ENCODE results near the gene ADAM10.
A peak's percentile ranks its signal among the peaks of the same experiment; 100 is the strongest.

The ADAM10 gene

DNA sequence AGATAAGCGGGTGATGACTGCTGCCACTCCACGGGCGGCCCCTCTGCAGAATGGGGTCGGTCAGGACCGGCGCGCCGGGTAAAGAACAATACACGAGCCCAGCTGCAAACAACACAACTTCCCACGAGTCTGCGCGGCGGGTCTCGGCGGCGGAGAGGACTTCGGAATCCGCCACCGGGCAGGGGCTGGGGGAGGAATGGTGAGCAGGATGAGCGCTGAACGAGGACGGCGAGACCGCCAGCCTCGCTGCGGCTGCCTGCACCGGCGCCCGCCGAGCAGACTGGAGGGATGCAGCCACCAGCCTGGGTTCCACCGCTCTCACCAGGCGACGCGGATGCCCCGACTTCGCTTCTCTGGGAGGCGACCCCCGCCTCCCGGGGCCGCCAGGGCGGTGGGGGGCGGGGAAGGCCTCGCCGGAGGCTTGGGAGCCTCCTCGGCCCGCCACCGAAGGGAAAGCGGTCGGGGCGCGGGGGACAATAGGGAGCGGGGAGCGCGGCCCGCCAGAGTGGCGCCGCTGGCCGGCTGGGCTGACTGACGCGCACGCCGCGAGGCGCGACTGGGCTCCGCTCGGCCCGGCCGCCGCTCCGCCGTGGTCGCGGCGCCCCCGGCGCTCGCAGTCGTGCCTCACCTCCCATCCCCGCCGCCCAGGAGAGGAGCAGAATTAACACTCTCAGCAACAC, 515 bp downstream of the ADAM10 start (continued):
- TF ChIP-seq, protein P1, sequence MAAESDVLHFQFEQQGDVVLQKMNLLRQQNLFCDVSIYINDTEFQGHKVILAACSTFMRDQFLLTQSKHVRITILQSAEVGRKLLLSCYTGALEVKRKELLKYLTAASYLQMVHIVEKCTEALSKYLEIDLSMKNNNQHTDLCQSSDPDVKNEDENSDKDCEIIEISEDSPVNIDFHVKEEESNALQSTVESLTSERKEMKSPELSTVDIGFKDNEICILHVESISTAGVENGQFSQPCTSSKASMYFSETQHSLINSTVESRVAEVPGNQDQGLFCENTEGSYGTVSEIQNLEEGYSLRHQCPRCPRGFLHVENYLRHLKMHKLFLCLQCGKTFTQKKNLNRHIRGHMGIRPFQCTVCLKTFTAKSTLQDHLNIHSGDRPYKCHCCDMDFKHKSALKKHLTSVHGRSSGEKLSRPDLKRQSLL (tag by site-specific recombination; IDR thresholded peaks at IDR 0.05): no peak
- no peak for TF ChIP-seq BCL11B (tag by site-specific recombination; IDR thresholded peaks at IDR 0.05; ENCODE audit: low read depth)
- peak; percentile 24; the same call in 1 of the 2 replicates for TF ChIP-seq ZNF391 (tag by site-specific recombination; IDR thresholded peaks at IDR 0.05; ENCODE audit: borderline replicate concordance, low read depth)
- TF ChIP-seq ZNF629 (tag by site-specific recombination; IDR thresholded peaks at IDR 0.05): no peak
- no peak for TF ChIP-seq WT1 (tag by site-specific recombination; IDR thresholded peaks at IDR 0.05)
- TF ChIP-seq EGR2 (tag by site-specific recombination; IDR thresholded peaks at IDR 0.05; ENCODE audit: low read depth): no peak
- TF ChIP-seq, protein P2, sequence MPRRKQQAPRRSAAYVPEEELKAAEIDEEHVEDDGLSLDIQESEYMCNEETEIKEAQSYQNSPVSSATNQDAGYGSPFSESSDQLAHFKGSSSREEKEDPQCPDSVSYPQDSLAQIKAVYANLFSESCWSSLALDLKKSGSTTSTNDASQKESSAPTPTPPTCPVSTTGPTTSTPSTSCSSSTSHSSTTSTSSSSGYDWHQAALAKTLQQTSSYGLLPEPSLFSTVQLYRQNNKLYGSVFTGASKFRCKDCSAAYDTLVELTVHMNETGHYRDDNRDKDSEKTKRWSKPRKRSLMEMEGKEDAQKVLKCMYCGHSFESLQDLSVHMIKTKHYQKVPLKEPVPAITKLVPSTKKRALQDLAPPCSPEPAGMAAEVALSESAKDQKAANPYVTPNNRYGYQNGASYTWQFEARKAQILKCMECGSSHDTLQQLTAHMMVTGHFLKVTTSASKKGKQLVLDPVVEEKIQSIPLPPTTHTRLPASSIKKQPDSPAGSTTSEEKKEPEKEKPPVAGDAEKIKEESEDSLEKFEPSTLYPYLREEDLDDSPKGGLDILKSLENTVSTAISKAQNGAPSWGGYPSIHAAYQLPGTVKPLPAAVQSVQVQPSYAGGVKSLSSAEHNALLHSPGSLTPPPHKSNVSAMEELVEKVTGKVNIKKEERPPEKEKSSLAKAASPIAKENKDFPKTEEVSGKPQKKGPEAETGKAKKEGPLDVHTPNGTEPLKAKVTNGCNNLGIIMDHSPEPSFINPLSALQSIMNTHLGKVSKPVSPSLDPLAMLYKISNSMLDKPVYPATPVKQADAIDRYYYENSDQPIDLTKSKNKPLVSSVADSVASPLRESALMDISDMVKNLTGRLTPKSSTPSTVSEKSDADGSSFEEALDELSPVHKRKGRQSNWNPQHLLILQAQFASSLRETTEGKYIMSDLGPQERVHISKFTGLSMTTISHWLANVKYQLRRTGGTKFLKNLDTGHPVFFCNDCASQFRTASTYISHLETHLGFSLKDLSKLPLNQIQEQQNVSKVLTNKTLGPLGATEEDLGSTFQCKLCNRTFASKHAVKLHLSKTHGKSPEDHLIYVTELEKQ (tag by site-specific recombination; IDR thresholded peaks at IDR 0.05; ENCODE audit: borderline replicate concordance): no peak
- peak; percentile 81 for TF ChIP-seq ZNF600 (tag by site-specific recombination; IDR thresholded peaks at IDR 0.05)
- TF ChIP-seq ZNF335 (tag by site-specific recombination; conservative IDR thresholded peaks at IDR 0.05): no peak; the same call in 1 of the 2 replicates
- TF ChIP-seq ZNF658 (tag by site-specific recombination; IDR thresholded peaks at IDR 0.05): no peak
- peak; percentile 71 for TF ChIP-seq ZBTB17 (tag by site-specific recombination; IDR thresholded peaks at IDR 0.05)
- TF ChIP-seq, protein P3, sequence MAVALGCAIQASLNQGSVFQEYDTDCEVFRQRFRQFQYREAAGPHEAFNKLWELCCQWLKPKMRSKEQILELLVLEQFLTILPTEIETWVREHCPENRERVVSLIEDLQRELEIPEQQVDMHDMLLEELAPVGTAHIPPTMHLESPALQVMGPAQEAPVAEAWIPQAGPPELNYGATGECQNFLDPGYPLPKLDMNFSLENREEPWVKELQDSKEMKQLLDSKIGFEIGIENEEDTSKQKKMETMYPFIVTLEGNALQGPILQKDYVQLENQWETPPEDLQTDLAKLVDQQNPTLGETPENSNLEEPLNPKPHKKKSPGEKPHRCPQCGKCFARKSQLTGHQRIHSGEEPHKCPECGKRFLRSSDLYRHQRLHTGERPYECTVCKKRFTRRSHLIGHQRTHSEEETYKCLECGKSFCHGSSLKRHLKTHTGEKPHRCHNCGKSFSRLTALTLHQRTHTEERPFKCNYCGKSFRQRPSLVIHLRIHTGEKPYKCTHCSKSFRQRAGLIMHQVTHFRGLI (tag by site-specific recombination; IDR thresholded peaks at IDR 0.05): peak; percentile 43; the same call in 1 of the 2 replicates
- TF ChIP-seq, protein P4, sequence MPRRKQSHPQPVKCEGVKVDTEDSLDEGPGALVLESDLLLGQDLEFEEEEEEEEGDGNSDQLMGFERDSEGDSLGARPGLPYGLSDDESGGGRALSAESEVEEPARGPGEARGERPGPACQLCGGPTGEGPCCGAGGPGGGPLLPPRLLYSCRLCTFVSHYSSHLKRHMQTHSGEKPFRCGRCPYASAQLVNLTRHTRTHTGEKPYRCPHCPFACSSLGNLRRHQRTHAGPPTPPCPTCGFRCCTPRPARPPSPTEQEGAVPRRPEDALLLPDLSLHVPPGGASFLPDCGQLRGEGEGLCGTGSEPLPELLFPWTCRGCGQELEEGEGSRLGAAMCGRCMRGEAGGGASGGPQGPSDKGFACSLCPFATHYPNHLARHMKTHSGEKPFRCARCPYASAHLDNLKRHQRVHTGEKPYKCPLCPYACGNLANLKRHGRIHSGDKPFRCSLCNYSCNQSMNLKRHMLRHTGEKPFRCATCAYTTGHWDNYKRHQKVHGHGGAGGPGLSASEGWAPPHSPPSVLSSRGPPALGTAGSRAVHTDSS (tag by site-specific recombination; IDR thresholded peaks at IDR 0.05): no peak
- no peak for TF ChIP-seq ZNF132 (tag by site-specific recombination; IDR thresholded peaks at IDR 0.05; ENCODE audit: borderline replicate concordance)
- TF ChIP-seq, protein P5, sequence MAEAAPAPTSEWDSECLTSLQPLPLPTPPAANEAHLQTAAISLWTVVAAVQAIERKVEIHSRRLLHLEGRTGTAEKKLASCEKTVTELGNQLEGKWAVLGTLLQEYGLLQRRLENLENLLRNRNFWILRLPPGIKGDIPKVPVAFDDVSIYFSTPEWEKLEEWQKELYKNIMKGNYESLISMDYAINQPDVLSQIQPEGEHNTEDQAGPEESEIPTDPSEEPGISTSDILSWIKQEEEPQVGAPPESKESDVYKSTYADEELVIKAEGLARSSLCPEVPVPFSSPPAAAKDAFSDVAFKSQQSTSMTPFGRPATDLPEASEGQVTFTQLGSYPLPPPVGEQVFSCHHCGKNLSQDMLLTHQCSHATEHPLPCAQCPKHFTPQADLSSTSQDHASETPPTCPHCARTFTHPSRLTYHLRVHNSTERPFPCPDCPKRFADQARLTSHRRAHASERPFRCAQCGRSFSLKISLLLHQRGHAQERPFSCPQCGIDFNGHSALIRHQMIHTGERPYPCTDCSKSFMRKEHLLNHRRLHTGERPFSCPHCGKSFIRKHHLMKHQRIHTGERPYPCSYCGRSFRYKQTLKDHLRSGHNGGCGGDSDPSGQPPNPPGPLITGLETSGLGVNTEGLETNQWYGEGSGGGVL (tag by site-specific recombination; IDR thresholded peaks at IDR 0.05): no peak
- no peak for TF ChIP-seq ZNF169 (tag by site-specific recombination; IDR thresholded peaks at IDR 0.05)
- no peak for TF ChIP-seq ZNF768 (tag by site-specific recombination; IDR thresholded peaks at IDR 0.05)
- TF ChIP-seq, protein P6, sequence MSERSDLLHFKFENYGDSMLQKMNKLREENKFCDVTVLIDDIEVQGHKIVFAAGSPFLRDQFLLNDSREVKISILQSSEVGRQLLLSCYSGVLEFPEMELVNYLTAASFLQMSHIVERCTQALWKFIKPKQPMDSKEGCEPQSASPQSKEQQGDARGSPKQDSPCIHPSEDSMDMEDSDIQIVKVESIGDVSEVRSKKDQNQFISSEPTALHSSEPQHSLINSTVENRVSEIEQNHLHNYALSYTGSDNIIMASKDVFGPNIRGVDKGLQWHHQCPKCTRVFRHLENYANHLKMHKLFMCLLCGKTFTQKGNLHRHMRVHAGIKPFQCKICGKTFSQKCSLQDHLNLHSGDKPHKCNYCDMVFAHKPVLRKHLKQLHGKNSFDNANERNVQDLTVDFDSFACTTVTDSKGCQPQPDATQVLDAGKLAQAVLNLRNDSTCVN (tag by site-specific recombination; optimal IDR thresholded peaks at IDR 0.05): no peak
- no peak for TF ChIP-seq TCF7L2 (IDR thresholded peaks at IDR 0.05; ENCODE audit: borderline replicate concordance, low read depth, low read length)
- no peak for TF ChIP-seq ZNF394 (tag by site-specific recombination; IDR thresholded peaks at IDR 0.05; ENCODE audit: borderline replicate concordance)
- 0 out of 2 replicates have a peak, but pooled peaks have one; percentile 10 for TF ChIP-seq KLF8 (tag by site-specific recombination; IDR thresholded peaks at IDR 0.05)
- TF ChIP-seq ZNF292 (tag by site-specific recombination; IDR thresholded peaks at IDR 0.05; ENCODE audit: borderline replicate concordance, low read depth): no peak
- no peak for TF ChIP-seq ZNF2 (tag by site-specific recombination; IDR thresholded peaks at IDR 0.05)
- no peak for TF ChIP-seq ZNF23 (tag by site-specific recombination; IDR thresholded peaks at IDR 0.05; ENCODE audit: borderline replicate concordance)
- TF ChIP-seq ZNF184 (tag by site-specific recombination; IDR thresholded peaks at IDR 0.05): no peak
- TF ChIP-seq KLF16 (tag by site-specific recombination; IDR thresholded peaks at IDR 0.05): peak; percentile 58
- TF ChIP-seq ZNF664 (tag by site-specific recombination; IDR thresholded peaks at IDR 0.05): no peak

Measured in HEK293 (cell line).